Measurements from ENCODE around the gene ICAM1.

The ICAM1 gene

GRCh38 chr19:10315335-10316214 lies 44.7 kb downstream of the ICAM1 start, which contains the start of gene FDX2:
TSS of gene FDX2 (minus strand) at chr19:10316015. CDS start at chr19:10315996, 19 bp downstream.
- ChIA-PET POLR2A (interaction anchor here (0.8 kb wide), 1 partner anchor 65 kb away, joined by 3 read pairs; the partner anchor contains the start of gene TYK2), CTCF (interaction anchor here (0.5 to 1.3 kb wide), 4 partner anchors 14 to 73 kb away, joined by 3 to 5 read pairs (median 3); partner anchors contain the start of gene ICAM1)
- Histone ChIP-seq H3K4me3 (ENCODE audit: control insufficient read depth in 1 of 7, extremely low read depth in 1 of 7, insufficient read depth in 4 of 7, low read depth in 2 of 7, low read length in 6 of 7) (peak within 1 kb of the TSS; percentile 47 to 94 (median 88)), H3K4me1 (ENCODE audit: control extremely low read depth in 1 of 4, control insufficient read depth in 4 of 4, insufficient read depth in 4 of 4, low read length in 3 of 4) (peaks cover 0 to 14% (median 8%) of the 10 kb centered on the region in 4 experiments), H3K36me3 (ENCODE audit: control insufficient read depth in 4 of 4, insufficient read depth in 4 of 4, low read length in 3 of 4) (peaks cover 9 to 43% (median 25%) of the 10 kb centered on the region in 4 experiments), H3K9me3 (ENCODE audit: control extremely low read depth in 1 of 5, control insufficient read depth in 4 of 5, insufficient read depth in 2 of 5, low read depth in 1 of 5, low read length in 4 of 5) (no peaks in the 10 kb centered on the region), H3K27me3 (replicated peaks in 2 of 5; ENCODE audit: control insufficient read depth in 4 of 5, insufficient read depth in 5 of 5, low read length in 4 of 5) (no peaks in the 10 kb centered on the region), H3K27ac (ENCODE audit: insufficient read depth in 1 of 2, low read depth in 1 of 2, low read length in 2 of 2, poor library complexity in 1 of 2, severe bottlenecking in 2 of 2) (peak within 1 kb of the TSS in 1 of 2 experiments; percentile 66)
- DNase-seq, result peak; percentile 72 to 79 (median 75)
- 1% methylated on average over 43 of the region's 55 CpGs for WGBS (ENCODE audit: insufficient coverage)

- Histone ChIP-seq H3K36me3 (ENCODE audit: control insufficient read depth in 4 of 4, insufficient read depth in 4 of 4, low read length in 3 of 4) (peaks cover 13 to 51% (median 31%) of the 10 kb centered on the region in 4 experiments), H3K27me3 (replicated peaks in 2 of 5; ENCODE audit: control insufficient read depth in 4 of 5, insufficient read depth in 5 of 5, low read length in 4 of 5) (no peaks in the 10 kb centered on the region), H3K4me1 (ENCODE audit: control extremely low read depth in 1 of 4, control insufficient read depth in 4 of 4, insufficient read depth in 4 of 4, low read length in 3 of 4) (peaks cover 0 to 14% (median 8%) of the 10 kb centered on the region in 4 experiments), H3K27ac (ENCODE audit: insufficient read depth in 1 of 2, low read depth in 1 of 2, low read length in 2 of 2, poor library complexity in 1 of 2, severe bottlenecking in 2 of 2) (peak overlapping the region in 1 of 2 experiments; percentile 66), H3K4me3 (ENCODE audit: control insufficient read depth in 1 of 7, extremely low read depth in 1 of 7, insufficient read depth in 4 of 7, low read depth in 2 of 7, low read length in 6 of 7) (no peak overlapping the region), H3K9me3 (ENCODE audit: control extremely low read depth in 1 of 5, control insufficient read depth in 4 of 5, insufficient read depth in 2 of 5, low read depth in 1 of 5, low read length in 4 of 5) (no peaks in the 10 kb centered on the region)
- POLR2A ChIA-PET, result no interaction called here
- CTCF ChIA-PET, result interaction anchor here (0.6 to 1.0 kb wide), 2 partner anchors 8 to 11 kb away, joined by 3 to 4 read pairs; no protein-coding TSS in a partner anchor
- DNase-seq, result no peak
- 88% methylated on average over 18 of the region's 19 CpGs for WGBS (ENCODE audit: insufficient coverage)
Measured at GRCh38 chr19:10316229-10317044, 45.5 kb downstream of the ICAM1 start.

GRCh38 chr19:10317045-10317856 lies 46.3 kb downstream of the ICAM1 start:
- ChIA-PET POLR2A (interaction anchor here (0.6 kb wide), 1 partner anchor 40 kb away, joined by 4 read pairs; no protein-coding TSS in a partner anchor), CTCF (interaction anchor here (0.6 to 1.4 kb wide), 3 partner anchors 8 to 12 kb away, joined by 3 to 5 read pairs (median 4); no protein-coding TSS in a partner anchor)
- H3K36me3 ChIP-seq (ENCODE audit: control insufficient read depth in 4 of 4, insufficient read depth in 4 of 4, low read length in 3 of 4), result peaks cover 16 to 60% (median 39%) of the 10 kb centered on the region in 4 experiments
- 95% methylated on average over 24 of the region's 29 CpGs for WGBS (ENCODE audit: insufficient coverage)
- no peaks in the 10 kb centered on the region for H3K27me3 ChIP-seq (replicated peaks in 2 of 5; ENCODE audit: control insufficient read depth in 4 of 5, insufficient read depth in 5 of 5, low read length in 4 of 5)
- no peaks in the 10 kb centered on the region for H3K9me3 ChIP-seq (ENCODE audit: control extremely low read depth in 1 of 5, control insufficient read depth in 4 of 5, insufficient read depth in 2 of 5, low read depth in 1 of 5, low read length in 4 of 5)
- no peak overlapping the region for H3K27ac ChIP-seq (ENCODE audit: insufficient read depth in 1 of 2, low read depth in 1 of 2, low read length in 2 of 2, poor library complexity in 1 of 2, severe bottlenecking in 2 of 2)
- no peak for DNase-seq
- H3K4me3 ChIP-seq (ENCODE audit: control insufficient read depth in 1 of 7, extremely low read depth in 1 of 7, insufficient read depth in 4 of 7, low read depth in 2 of 7, low read length in 6 of 7), result no peak overlapping the region
- peaks cover 0 to 14% (median 8%) of the 10 kb centered on the region in 4 experiments for H3K4me1 ChIP-seq (ENCODE audit: control extremely low read depth in 1 of 4, control insufficient read depth in 4 of 4, insufficient read depth in 4 of 4, low read length in 3 of 4)

- POLR2A ChIA-PET, result interaction anchor here (0.6 kb wide), 1 partner anchor 41 kb away, joined by 4 read pairs; no protein-coding TSS in a partner anchor
- Histone ChIP-seq H3K27ac (ENCODE audit: insufficient read depth in 1 of 2, low read depth in 1 of 2, low read length in 2 of 2, poor library complexity in 1 of 2, severe bottlenecking in 2 of 2) (no peak overlapping the region), H3K27me3 (replicated peaks in 2 of 5; ENCODE audit: control insufficient read depth in 4 of 5, insufficient read depth in 5 of 5, low read length in 4 of 5) (no peaks in the 10 kb centered on the region), H3K36me3 (ENCODE audit: control insufficient read depth in 4 of 4, insufficient read depth in 4 of 4, low read length in 3 of 4) (peaks cover 20 to 67% (median 45%) of the 10 kb centered on the region in 4 experiments), H3K9me3 (ENCODE audit: control extremely low read depth in 1 of 5, control insufficient read depth in 4 of 5, insufficient read depth in 2 of 5, low read depth in 1 of 5, low read length in 4 of 5) (no peaks in the 10 kb centered on the region), H3K4me1 (ENCODE audit: control extremely low read depth in 1 of 4, control insufficient read depth in 4 of 4, insufficient read depth in 4 of 4, low read length in 3 of 4) (peaks cover 0 to 14% (median 8%) of the 10 kb centered on the region in 4 experiments), H3K4me3 (ENCODE audit: control insufficient read depth in 1 of 7, extremely low read depth in 1 of 7, insufficient read depth in 4 of 7, low read depth in 2 of 7, low read length in 6 of 7) (no peak overlapping the region)
- DNase-seq, result no peak
- WGBS (ENCODE audit: insufficient coverage), result 92% methylated on average over 3 of the region's 15 CpGs
- CTCF ChIA-PET, result interaction anchor here (0.9 to 1.4 kb wide), 2 partner anchors 11 to 48 kb away, joined by 5 read pairs; no protein-coding TSS in a partner anchor
Measured at GRCh38 chr19:10317857-10318462, 47.0 kb downstream of the ICAM1 start.

GRCh38 chr19:10318807-10319682 lies 48.1 kb downstream of the ICAM1 start:
- WGBS (ENCODE audit: insufficient coverage), result 95% methylated on average over 11 of the region's 13 CpGs
- H3K27ac ChIP-seq (ENCODE audit: insufficient read depth in 1 of 2, low read depth in 1 of 2, low read length in 2 of 2, poor library complexity in 1 of 2, severe bottlenecking in 2 of 2), result no peak overlapping the region
- POLR2A ChIA-PET, result no interaction called here

More at GRCh38 chr19:10318807-10319682, 48.1 kb downstream of the ICAM1 start:
- DNase-seq, result no peak
- H3K27me3 ChIP-seq (replicated peaks in 2 of 5; ENCODE audit: control insufficient read depth in 4 of 5, insufficient read depth in 5 of 5, low read length in 4 of 5), result no peaks in the 10 kb centered on the region
- H3K4me3 ChIP-seq (ENCODE audit: control insufficient read depth in 1 of 7, extremely low read depth in 1 of 7, insufficient read depth in 4 of 7, low read depth in 2 of 7, low read length in 6 of 7), result no peak overlapping the region
- peaks cover 24 to 76% (median 52%) of the 10 kb centered on the region in 4 experiments for H3K36me3 ChIP-seq (ENCODE audit: control insufficient read depth in 4 of 4, insufficient read depth in 4 of 4, low read length in 3 of 4)
- H3K9me3 ChIP-seq (ENCODE audit: control extremely low read depth in 1 of 5, control insufficient read depth in 4 of 5, insufficient read depth in 2 of 5, low read depth in 1 of 5, low read length in 4 of 5), result no peaks in the 10 kb centered on the region
- peaks cover 0 to 14% (median 8%) of the 10 kb centered on the region in 4 experiments for H3K4me1 ChIP-seq (ENCODE audit: control extremely low read depth in 1 of 4, control insufficient read depth in 4 of 4, insufficient read depth in 4 of 4, low read length in 3 of 4)
- CTCF ChIA-PET, result interaction anchor here (0.9 to 1.5 kb wide), 6 partner anchors 9 to 49 kb away, joined by 3 to 6 read pairs (median 5); no protein-coding TSS in a partner anchor
